Measurements from ENCODE around the gene FAM200B.

FAM200B gene

DNA sequence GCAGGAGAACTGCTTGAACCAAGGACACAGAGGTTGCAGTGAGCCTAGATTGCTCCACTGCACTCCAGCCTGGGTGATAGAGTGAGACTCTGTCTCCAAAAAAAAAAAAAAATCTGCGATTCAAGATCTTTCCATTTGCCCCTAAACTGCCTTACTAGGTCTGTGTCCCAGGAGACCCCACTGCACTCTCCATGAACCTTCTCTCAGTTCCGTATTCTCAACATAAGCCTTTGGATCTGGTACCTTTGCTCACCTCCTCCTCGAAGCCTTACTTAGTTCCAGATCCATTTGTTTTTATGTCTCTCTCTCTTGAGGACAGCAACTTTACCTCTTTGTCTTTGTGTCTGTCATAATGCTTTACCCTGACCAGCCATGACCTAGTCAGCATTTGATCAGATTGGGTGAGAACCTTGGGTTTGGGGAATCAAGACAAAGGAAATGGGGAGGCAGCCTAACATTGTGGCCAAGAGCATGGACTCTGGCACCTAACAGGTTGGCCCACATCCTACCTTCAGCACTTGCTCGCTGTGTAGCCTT lies 55.0 kb downstream of the FAM200B start:
- DNase-seq (ENCODE audit: low read depth in 2 of 2), result no peak

DNA sequence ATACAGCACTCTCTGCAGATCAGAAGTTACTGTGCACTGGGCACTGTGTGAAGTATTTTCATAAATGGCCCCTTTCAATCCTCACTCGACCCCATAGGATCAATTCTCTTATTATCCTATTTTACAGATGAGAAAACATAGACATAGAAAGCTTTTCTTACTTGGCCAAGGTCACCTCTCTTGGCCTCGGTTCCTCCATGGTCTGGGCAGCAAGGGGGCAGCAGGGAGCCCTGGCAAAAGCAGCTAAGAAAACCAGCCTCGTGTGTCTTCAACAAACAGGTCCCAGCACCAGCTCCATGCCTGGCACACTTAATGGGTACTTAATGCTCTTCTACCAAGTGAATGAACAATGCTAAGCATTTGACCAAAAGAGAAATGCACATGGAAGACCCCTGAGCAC lies 55.6 kb downstream of the FAM200B start:
- no peak for DNase-seq (ENCODE audit: low read depth in 2 of 2)

DNA sequence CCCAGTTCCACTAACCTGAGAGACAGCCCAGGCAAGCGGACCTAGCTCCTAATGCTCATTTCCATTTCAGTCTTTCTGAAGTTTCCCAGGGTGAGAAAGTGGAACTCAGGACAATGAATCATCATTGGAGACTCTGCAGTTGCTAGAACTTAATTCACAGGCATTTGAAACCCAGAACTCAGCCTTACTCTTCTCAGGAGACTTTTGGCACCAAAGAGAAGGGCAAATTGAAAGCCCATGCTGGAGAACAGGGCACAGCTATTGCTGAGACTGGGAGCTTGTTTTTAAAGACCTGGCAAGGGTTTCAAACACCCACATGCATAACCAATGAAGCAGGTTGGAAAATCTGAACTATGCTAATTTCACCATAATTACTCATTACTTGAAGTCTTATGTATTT lies 57.2 kb downstream of the FAM200B start:
- DNase-seq (ENCODE audit: low read depth in 2 of 2), result no peak

Measured in fibroblast of skin of left quadriceps (primary cell).